Myocyte (in vitro differentiated cells): ENCODE results near the gene RBM44. TPM values are rescaled to one million over a fixed set of nuclear protein-coding genes. Genes with fewer than 3 reads are reported as not detected.
A peak's percentile ranks its signal among the peaks of the same experiment; 100 is the strongest.

Experiments used
- DNase-seq: peaks from one replicate; pipeline ENCODE4 v3.0.0-alpha.2; 2012; ENCODE audit warnings: low read depth
- total RNA-seq: library from RNA; depleted of rRNA; stranded (reverse); fragments of >200 nt; gene quantifications from 2 replicates; pipeline ENCODE4 v1.2.3, GENCODE V29; 2014

RBM44 gene
- total RNA-seq, 1 donor from 2014 or later, result 0.37 TPM

DNA sequence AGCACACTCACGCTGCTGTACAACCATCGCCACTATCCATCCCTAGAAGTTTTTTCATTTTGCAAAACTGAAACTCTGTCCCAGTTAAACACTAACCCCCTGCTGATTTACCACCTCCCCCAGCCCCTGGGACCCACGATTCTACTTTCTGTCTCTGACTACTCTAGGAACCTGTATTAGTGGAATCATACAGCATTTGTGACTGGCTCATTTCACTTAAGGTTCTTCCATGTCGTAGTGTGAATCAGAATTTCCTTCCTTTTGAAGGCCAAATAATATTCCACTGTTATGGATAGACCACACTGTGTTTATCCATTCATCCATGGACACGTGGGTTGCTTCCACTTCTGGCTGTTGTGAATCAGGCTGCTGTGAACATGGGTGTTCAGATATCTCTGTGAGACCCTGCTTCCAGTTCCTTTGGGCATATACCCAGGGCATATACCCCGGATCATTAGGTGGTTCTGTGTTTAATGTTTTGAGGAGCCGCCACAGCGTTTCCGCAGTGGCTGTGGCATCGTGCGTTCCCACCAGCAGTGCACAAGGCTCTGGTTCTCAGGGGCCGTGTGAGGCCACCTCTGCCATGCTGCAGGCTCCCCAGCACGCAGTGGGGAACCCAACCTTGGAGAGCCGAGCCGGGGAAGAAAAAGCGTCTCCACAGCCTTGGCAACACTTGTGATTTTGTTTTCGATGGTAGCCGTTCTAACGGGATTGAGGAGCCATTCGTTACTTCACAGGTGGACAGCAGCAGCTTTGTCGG is 70.9 kb downstream of the RBM44 start:
- no peak for DNase-seq

- DNase-seq, result no peak
Observed at GRCh38 chr2:237870126-237870525, 71.5 kb downstream of the RBM44 start.

GRCh38 chr2:237870754-237871651 is 72.4 kb downstream of the RBM44 start:
- DNase-seq, result no peak

GRCh38 chr2:237872178-237872887 is 73.8 kb downstream of the RBM44 start:
- no peak for DNase-seq

DNA sequence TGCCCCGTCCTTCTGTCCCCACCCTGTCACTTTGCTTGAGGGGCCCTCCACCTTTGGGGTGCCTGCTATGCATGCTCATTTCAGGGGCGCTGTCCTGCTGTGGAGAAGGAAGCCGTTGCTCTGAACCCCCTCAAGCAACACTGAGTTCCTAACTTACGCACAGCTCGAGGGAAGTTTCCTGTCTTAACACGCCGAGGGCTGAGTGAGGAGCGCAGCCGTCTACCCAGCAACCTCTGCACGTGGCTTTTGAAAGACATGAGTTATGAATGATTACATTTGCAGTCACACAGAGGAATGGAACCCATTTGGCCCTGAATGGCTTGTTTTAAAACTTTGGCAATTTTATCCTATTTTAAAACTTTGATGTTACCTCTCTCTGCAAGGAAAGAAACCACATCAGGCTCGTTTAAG is 74.8 kb downstream of the RBM44 start:
- DNase-seq, result no peak

DNA sequence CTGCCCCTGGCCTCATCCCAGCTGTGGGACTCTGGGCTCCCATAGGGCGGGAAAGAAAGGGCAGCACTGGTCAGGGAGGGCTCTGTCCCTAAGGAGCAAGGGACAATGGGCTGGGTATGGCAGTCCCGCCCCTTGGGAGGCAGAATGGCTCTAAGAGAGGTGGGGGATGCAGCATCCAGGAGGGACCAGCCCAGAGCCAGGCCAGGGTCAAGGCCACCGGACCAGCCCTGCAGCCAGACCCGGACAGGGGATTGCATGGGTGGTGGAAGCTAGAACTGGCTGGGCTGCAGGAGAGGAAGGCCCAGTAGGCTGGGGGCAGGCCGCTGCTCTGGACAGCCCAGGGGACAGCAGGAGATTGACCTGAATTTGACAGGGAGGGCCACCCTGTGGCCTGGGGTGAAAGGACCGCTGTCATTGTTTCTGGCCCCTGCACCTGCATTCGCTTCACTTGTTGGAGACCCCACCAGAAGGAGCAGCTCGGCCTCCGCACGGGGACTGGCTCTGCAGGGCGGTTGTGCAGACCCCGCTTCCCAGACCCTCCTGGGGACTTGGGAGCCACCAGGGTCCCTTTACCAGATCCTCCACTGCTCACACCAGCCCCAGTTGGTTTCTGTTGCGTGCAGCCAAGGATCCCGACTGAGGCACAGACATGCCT is 75.4 kb downstream of the RBM44 start:
- peak; percentile 23 for DNase-seq

GRCh38 chr2:237874585-237875161 is 76.1 kb downstream of the RBM44 start:
- DNase-seq, result peak; percentile 51

DNA sequence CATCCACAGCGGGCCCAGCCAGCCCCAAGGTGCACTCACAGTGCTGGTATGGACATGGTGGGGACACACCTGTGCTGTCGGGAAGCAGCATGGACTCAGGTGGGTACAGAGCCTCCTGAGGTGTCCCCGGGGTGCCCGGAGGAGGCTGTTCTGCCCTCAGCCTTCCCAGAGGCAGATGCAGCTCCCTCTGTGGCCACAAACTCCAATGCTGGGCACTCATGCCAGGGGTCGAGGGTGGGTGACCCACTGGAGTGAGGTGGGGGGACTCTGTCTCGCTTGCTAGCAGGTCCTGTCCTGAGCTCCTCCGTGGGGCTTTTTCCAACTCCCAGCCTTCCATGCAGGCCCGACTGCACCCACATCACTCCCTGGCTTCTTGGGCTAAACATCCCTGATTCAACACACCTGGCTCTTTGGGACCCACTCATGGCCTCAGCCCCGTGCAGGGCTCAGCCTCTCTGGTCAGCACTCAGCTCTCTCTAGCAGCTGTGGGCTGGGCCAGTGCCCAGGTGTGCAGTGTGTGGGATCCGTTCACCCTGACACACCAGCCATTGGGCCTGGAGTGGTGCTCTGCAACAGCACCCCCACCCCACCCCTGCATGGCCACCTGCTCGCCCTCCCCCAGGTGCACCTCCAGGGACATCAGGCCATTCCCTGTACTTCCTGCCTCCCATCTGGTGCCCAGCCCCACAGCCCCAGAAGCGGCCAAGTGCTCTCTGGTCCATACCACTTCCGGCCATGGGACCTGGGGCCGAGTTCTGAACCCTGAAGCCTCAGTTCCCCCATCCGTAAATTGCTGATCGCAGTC is 76.9 kb downstream of the RBM44 start:
- DNase-seq, result no peak

DNA sequence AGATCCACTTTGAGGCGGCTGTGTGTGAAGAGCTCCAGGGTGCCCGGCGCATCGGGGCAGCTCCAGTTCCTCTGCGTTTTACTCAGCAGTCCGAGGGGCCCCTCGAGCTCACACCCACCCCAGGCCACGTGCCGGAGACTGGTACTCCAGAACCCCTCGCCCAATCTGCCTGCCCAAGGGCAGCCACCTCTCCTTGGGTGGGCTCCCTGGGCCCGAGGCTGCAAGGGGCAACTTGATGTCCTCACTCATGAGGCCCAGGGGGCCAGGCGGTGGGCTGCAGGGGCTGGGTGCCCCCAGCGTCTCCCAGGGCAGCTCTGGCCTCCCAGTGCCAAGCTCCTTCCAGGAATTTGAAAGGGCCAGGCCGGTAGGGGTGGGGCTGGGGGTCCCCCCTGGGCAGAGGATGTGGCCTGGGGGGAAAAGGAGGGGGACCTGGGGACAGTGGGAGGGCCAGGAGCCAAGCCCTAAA is 77.5 kb downstream of the RBM44 start:
- DNase-seq, result no peak

- DNase-seq, result no peak
Observed at GRCh38 chr2:237876532-237876931, 78.0 kb downstream of the RBM44 start.

DNA sequence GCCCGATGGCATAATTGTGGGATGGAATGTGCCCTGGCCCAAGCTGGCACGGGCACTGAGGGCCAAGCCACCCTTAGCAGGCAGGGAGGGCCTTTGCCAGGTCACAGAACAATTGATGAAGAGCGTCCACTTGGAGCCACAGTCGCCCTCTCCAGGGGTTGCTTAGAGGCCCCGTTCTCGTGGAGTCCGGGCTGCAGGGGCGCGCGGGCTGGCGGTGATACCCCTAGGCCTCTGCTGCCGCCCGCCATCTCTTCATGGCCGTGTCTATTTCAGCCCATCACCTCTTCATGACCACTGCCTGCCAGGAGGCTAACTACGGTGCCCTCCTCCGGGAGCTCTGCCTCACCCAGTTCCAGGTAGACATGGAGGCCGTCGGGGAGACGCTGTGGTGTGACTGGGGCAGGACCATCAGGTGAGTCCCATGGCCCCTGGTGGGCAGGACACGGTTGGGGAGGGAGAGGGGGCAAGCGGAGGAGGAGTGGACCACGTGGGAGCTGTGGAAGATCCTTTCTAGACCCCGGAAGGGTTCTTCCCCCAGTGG is 78.4 kb downstream of the RBM44 start:
- DNase-seq, result no peak

DNA sequence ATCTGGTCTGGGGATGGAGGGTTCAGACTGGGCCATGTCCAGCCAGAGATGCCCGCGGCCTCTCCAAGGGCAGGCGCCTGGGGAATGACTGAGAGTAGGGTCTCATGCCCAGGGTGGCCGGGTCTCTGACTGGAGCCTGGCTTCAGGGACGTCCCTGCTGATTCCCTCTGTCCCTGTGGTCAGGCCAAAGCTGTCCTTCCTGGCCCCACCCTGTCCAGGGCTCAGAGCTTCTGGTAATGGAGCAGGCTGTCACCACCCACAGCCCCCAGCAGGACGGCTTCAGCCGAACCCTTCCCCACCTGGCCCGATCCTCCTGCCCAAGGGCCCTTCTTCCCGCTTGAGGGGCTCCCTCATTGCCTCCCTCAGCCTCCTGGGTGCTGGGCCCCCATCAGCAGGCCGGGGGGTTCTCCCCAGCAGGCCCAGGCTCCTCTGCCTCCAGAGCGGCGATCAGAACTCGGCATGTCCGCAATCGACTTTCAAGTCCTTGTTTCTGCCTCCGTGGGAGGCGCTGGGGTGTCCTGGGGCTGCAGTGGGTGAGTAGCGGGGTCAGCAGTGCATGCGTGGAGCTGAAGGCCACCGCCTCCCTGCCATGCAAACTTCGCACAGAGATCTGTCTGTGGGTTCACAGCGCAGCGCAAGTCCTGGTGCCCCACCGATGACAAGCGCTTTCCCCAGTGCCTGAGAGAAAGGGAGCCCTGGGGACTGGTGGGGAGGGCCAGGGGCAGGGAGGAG is 79.2 kb downstream of the RBM44 start:
- DNase-seq, result no peak

- no peak for DNase-seq
Observed at GRCh38 chr2:237878321-237879057, 79.9 kb downstream of the RBM44 start.

GRCh38 chr2:237879058-237879430 is 80.5 kb downstream of the RBM44 start:
- no peak for DNase-seq

DNA sequence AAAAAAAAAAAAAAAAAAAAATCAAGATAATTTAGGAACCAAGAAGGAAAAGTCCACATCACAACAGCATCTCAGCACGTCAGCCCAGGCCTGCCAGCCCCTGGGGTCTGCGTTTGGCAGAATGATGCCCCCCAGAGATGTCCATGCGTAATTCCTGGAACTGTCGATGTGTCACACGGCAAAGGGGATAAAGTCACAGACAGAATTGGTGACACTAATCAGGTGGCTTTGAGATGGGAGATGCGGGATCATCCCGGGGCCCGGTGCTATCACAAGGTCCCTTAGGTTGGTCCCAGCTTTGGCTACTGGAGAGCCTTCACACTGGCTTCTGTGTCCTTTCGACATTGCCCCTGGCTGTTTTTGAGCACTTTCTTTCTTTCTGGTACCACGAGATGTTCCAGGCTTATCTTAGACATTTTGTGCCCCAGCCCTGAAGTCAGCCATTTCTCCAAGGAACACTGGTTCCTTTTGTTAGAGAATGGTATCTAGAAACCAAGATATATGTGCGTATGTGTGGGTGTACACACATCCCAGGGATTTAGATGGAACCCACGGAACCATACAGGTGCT is 81.5 kb downstream of the RBM44 start:
- DNase-seq, result no peak

DNA sequence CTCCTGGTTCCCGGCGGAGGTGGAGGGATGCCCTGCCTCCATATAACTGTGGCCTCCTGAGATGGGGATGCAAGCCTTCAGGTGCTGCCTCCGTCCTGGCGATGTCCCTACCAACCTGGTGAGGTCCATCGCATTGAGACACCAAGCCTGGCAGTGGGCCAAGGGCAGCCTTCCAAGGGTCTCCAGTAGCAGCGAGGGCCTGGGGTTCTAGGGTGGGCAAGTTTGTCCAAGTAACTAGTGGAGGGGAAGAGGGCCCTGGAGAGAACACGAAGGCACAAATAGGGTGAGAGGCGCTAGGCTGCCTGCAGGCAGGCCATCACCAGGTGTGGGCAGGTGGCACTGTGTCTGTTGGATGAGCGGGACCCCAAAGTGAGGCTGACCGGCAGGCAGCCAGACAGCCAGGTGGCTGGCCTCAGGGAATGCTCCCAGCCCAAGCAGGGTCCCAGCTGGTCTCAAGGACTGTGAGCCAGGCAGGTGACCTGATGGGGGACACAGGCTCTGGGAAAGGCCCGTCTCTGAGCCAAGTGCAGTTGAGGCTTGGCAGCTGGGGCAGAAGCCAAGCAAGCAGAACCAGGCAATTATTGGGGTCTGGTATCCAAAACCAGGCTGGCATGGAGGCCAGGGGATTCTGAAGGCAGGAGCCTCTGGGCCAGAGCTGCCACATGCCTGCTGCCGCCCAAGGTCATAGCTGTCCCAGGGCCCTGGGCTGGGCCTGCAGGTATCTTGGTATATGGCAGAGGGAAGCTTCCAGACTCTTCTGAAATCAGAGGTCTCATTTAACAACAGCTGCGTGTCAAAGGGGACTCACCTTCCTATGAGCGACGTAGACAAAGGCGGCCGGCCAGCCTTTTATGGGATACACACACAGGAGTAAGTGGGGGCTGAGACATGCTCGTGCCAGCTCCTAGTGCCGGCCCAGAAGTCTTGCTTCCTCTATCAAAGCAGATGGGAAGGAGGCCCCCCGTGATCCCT is 84.2 kb downstream of the RBM44 start:
- no peak for DNase-seq
